Esophagus squamous epithelium (tissue), 4 donors: ENCODE data around the gene HLA-DPA1.

Experiments
- CTCF ChIP-seq, 6 experiments: fragments of 450-650 bp in 4 of 6; fragments of 200-600 bp in 2 of 6; sonication (generic) in 2 of 6; IDR thresholded peaks; one replicate each; pipeline ENCODE4 v1.5.1; 2016 to 2019; ENCODE audit warnings: antibody characterized with exemption in 6 of 6, mild to moderate bottlenecking in 4 of 6, moderate library complexity in 4 of 6
- POLR2A ChIP-seq, 4 donors: fragments of 450-650 bp; IDR thresholded peaks; one replicate each; pipeline ENCODE4 v1.6.1; 2017; ENCODE audit warnings: antibody characterized with exemption in 4 of 4, mild to moderate bottlenecking in 4 of 4, moderate library complexity in 3 of 4

GRCh38 chr6:33053230-33053629 lies 20.2 kb downstream of the HLA-DPA1 start:
- TF ChIP-seq CTCF (IDR thresholded peaks at IDR 0.05) (no peak), POLR2A (IDR thresholded peaks at IDR 0.05) (no peak)
